Nephron progenitor cell (in vitro differentiated cells): ENCODE results near the gene PDK3.

Experiments used
- DNase-seq: peaks from one replicate; pipeline ENCODE4 v3.0.0; 2021
- H3K27ac Mint-ChIP-seq: 2 replicates; pipeline ENCODE4 v1.8.0; 2021; ENCODE audit warnings: mild to moderate bottlenecking, moderate library complexity, mixed read lengths
- H3K27me3 Mint-ChIP-seq: 2 replicates; pipeline ENCODE4 v1.8.0; 2021; ENCODE audit warnings: mild to moderate bottlenecking, low read depth, mixed read lengths; ENCODE audit not compliant: poor library complexity
- H3K36me3 Mint-ChIP-seq: 2 replicates; pipeline ENCODE4 v1.8.0; 2021; ENCODE audit warnings: low read depth, mixed read lengths
- H3K4me1 Mint-ChIP-seq: 2 replicates; pipeline ENCODE4 v1.8.0; 2021; ENCODE audit warnings: mixed read lengths
- H3K4me3 Mint-ChIP-seq: 2 replicates; pipeline ENCODE4 v1.8.0; 2021; ENCODE audit warnings: mild to moderate bottlenecking, moderate library complexity, mixed read lengths
- H3K9me3 Mint-ChIP-seq: 2 replicates; pipeline ENCODE4 v1.8.0; 2021; ENCODE audit warnings: mild to moderate bottlenecking, moderate library complexity, mixed read lengths
- CTCF ChIP-seq: fragments of 200-600 bp; sonication (generic); IDR thresholded peaks from 2 replicates; pipeline ENCODE4 v1.5.0; 2021; ENCODE audit warnings: antibody characterized with exemption

The PDK3 gene

GRCh38 chrX:24508375-24508774, 43.3 kb downstream of the PDK3 start:
- no peak overlapping the region for H3K4me3 Mint-ChIP-seq
- no peak for DNase-seq
- no peak overlapping the region for H3K27ac Mint-ChIP-seq
- H3K27me3 Mint-ChIP-seq, result no peaks in the 10 kb centered on the region
- H3K9me3 Mint-ChIP-seq, result no peaks in the 10 kb centered on the region
- H3K4me1 Mint-ChIP-seq, result peaks cover 4% of the 10 kb centered on the region
- TF ChIP-seq CTCF, result no peak
- H3K36me3 Mint-ChIP-seq, result peaks cover 48% of the 10 kb centered on the region

GRCh38 chrX:24513416-24513815, 48.3 kb downstream of the PDK3 start:
- TF ChIP-seq CTCF, result no peak
- no peak for DNase-seq
- Mint-ChIP-seq H3K4me3 (no peak overlapping the region), H3K27me3 (peaks cover 4% of the 10 kb centered on the region), H3K9me3 (no peaks in the 10 kb centered on the region), H3K36me3 (peaks cover 30% of the 10 kb centered on the region), H3K27ac (no peak overlapping the region), H3K4me1 (no peaks in the 10 kb centered on the region)

- H3K27ac Mint-ChIP-seq, result no peak overlapping the region
- H3K27me3 Mint-ChIP-seq, result peaks cover 4% of the 10 kb centered on the region
- DNase-seq, result no peak
- peak; percentile 13 for TF ChIP-seq CTCF
- H3K4me1 Mint-ChIP-seq, result no peaks in the 10 kb centered on the region
- no peak overlapping the region for H3K4me3 Mint-ChIP-seq
- H3K36me3 Mint-ChIP-seq, result peaks cover 36% of the 10 kb centered on the region
- no peaks in the 10 kb centered on the region for H3K9me3 Mint-ChIP-seq
These were observed 50.4 kb downstream of the PDK3 start for GRCh38 chrX:24515447-24515846.

- Mint-ChIP-seq H3K4me1 (no peaks in the 10 kb centered on the region), H3K27ac (peak overlapping the region; percentile 40), H3K9me3 (no peaks in the 10 kb centered on the region), H3K27me3 (peaks cover 4% of the 10 kb centered on the region), H3K36me3 (peaks cover 69% of the 10 kb centered on the region), H3K4me3 (no peak overlapping the region)
- DNase-seq, result no peak
- no peak for TF ChIP-seq CTCF
These were observed 55.4 kb downstream of the PDK3 start for GRCh38 chrX:24520472-24520871.

GRCh38 chrX:24525455-24525854, 60.4 kb downstream of the PDK3 start:
- H3K9me3 Mint-ChIP-seq, result no peaks in the 10 kb centered on the region
- H3K4me3 Mint-ChIP-seq, result no peak overlapping the region
- DNase-seq, result no peak
- TF ChIP-seq CTCF, result no peak
- peak overlapping the region; percentile 53 for H3K27ac Mint-ChIP-seq
- H3K36me3 Mint-ChIP-seq, result peaks cover 77% of the 10 kb centered on the region
- no peaks in the 10 kb centered on the region for H3K27me3 Mint-ChIP-seq
- peaks cover 10% of the 10 kb centered on the region for H3K4me1 Mint-ChIP-seq

- Mint-ChIP-seq H3K36me3 (peaks cover 75% of the 10 kb centered on the region), H3K27me3 (no peaks in the 10 kb centered on the region), H3K9me3 (no peaks in the 10 kb centered on the region), H3K4me3 (no peak overlapping the region), H3K27ac (no peak overlapping the region), H3K4me1 (peaks cover 10% of the 10 kb centered on the region)
- TF ChIP-seq CTCF, result no peak
- DNase-seq, result no peak
These were observed 61.5 kb downstream of the PDK3 start for GRCh38 chrX:24526616-24527015.
